ENCODE results near the gene CDC27.
"Not testable (repeated sequence)": the region's sequence is repeated elsewhere in the genome, so short reads cannot be mapped to it uniquely, and the experiment has no call there.

The CDC27 gene

DNA sequence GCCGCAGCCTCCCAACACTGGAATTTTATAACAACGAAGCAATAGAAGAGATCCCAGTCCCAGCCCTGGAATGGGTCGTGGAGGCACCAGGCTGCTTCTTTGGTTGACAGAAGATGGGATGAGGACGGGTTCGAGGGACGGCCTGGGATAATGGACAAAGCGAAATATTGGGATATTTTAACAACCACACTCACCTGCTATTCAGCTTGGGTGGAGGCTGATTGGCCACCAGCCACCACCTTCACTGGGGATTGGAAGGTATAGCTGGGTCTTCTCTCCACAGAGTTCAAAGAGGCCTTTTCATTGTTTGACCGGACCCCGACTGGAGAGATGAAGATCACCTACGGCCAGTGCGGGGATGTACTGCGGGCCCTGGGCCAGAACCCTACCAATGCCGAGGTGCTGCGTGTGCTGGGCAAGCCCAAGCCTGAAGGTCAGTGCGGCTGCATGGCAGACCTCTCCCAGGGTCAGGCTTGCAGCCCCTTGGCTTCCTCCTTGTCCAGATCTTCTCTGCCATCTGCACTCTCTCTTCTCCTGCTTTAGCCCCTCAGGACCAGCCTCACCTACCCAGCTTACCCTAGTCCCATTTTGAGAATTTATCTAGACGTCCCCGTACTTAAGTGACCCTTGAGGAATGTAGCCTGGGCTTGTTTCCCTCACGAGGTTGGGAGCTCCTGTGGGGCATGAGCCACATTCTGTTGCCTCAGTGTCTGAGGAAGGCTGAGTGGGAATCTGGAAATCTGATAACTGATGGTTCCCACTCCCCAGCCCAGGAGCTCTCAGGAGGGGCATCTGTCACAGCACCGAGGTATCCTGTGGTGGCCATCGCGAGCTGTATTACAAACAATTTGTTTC is 30.8 kb upstream of the CDC27 start:
- DNase-seq (ENCODE audit: insufficient read length) = no peak
- TF ChIP-seq POLR2AphosphoS5 (IDR thresholded peaks at IDR 0.05; ENCODE audit: low read depth, low read length) (no peak), POLR2A (IDR thresholded peaks at IDR 0.05; ENCODE audit: low read depth, low read length) (no peak), TAF1 (IDR thresholded peaks at IDR 0.05; ENCODE audit: borderline replicate concordance, low read depth, low read length) (no peak)
- no peak for FAIRE-seq

DNA sequence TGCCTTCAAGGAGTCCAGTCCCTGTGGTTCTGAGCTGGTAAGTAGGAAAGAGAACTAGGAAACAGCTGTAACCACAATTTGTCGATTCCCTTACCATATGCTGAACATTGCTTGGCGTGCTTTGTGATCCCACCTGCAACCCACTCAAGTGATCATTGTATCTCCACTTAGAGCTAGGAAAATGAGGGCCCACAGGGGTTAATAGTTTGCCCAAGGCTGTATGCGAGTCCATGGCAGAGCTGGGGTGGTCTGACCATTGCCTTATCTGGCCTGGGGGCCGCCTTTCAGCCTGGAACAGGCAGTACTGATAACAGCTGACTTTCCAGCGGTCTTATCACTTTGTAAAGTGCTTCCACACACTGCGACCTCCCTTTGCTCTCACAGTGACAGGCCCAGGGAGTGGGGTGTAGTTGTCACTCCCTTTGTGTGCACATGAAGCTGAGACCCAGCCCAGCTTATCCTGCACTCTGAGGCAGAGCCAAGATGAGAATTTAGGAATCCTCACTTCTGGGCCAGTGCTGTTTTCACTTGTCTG is 29.9 kb upstream of the CDC27 start:
- TF ChIP-seq POLR2AphosphoS5 (IDR thresholded peaks at IDR 0.05; ENCODE audit: low read depth, low read length) (no peak), POLR2A (IDR thresholded peaks at IDR 0.05; ENCODE audit: low read depth, low read length) (no peak), TAF1 (IDR thresholded peaks at IDR 0.05; ENCODE audit: borderline replicate concordance, low read depth, low read length) (no peak)

DNA sequence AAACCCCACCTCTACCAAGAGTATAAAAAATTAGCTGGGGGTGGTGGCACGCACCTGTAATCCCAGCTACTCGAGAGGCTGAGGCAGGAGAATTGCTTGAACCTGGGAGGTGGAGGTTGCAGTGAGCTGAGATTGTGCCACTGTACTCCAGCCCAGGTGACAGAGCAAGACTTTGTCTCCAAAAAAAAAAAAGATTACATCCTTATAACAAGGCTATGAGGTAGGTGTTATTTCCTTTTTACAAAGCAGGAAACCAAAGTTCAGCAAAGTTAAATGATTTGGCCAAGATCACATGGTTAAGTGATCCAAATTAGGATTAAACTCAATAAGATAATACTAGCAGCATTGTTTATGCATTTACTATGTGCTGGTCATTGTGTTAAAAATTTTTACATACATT is 28.2 kb upstream of the CDC27 start:
- FAIRE-seq; DNase-seq (ENCODE audit: insufficient read length): not testable (repeated sequence)

More for the DNA sequence above, 29.9 kb upstream of the CDC27 start:
- DNase-seq (ENCODE audit: insufficient read length) = no peak
- FAIRE-seq = no peak

DNA sequence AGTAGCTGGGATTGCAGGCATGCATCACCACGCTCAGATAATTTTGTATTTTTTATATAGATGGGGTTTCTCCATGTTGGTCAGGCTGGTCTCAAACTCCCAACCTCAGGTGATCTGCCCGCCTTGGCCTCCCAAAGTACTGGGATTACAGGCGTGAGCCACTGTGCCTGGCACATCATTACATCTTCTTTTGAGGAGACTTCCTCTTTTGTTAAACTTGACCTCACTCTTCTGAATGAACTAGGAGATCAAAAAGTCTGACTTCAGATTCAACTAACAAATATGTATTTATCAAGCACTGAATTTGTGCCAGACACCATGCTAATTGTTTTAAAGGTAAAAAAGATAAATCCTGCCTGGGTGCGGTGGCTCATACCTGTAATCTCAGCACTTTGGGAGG is 27.7 kb upstream of the CDC27 start:
- not testable (repeated sequence) for FAIRE-seq; DNase-seq (ENCODE audit: insufficient read length)

DNA sequence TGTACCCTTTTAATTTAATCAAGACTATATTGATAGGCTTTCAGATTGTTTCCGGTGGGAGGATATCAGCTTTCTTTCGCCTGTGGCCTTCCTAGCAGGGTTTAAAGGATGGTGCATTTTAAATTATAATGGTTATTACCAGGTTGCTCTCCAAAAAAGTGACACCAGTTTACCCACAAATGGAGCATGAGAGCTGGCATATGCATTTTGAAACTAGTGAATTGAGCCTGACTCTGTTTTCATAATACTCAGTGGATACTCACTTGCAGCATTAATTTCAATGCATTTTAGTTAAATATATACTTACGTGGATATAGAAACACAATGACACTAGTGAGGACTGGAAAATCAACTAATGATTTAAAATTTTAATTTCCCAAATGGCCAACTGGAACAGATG is 25.8 kb upstream of the CDC27 start:
- DNase-seq (ENCODE audit: insufficient read length) (no peak), FAIRE-seq (no peak)
- TF ChIP-seq TAF1 (IDR thresholded peaks at IDR 0.05; ENCODE audit: borderline replicate concordance, low read depth, low read length) (no peak), POLR2A (IDR thresholded peaks at IDR 0.05; ENCODE audit: low read depth, low read length) (no peak), POLR2AphosphoS5 (IDR thresholded peaks at IDR 0.05; ENCODE audit: low read depth, low read length) (no peak)

DNA sequence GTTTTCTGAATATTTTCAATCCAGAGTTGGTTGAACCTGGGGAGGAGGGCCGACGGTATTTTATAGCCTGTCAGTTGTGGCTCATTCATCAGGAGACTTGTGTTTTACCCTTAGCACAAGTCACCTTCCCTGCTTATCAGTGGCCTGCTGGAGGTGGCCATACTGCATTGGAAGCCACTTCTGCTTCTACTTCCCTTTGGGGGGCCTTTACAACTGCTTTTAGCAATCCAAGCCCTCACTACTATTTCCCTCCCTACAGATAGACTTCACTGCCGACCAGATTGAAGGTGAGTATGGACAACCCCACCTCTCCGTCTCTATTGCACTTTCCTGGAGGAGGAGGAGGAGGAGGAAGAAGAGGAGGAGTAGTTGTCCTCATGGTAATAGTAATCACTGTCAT is 24.4 kb upstream of the CDC27 start:
- no peak for FAIRE-seq
- no peak for DNase-seq (ENCODE audit: insufficient read length)
- TF ChIP-seq POLR2A (IDR thresholded peaks at IDR 0.05; ENCODE audit: low read depth, low read length) (no peak), TAF1 (IDR thresholded peaks at IDR 0.05; ENCODE audit: borderline replicate concordance, low read depth, low read length) (no peak), POLR2AphosphoS5 (IDR thresholded peaks at IDR 0.05; ENCODE audit: low read depth, low read length) (no peak)

DNA sequence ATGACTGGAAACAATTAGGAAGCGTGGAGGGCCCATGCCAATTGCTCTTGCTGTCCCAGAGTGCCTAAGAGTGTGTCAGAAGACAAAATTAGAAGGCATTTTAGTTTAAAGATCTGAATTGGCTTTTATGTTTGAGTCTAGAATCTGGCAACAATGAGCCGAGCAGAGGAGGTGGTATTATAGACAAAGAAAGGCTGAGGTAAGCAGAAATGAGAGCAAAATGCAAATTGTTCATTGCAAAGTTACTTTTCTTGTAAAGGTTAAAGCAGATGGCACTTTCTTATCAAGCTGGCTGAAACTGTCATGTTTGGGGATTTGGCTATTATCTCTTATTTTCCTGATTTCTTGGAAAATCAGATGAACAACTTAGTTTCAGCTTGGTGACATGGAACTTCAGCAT is 23.4 kb upstream of the CDC27 start:
- FAIRE-seq (no peak), DNase-seq (ENCODE audit: insufficient read length) (no peak)
- TF ChIP-seq TAF1 (IDR thresholded peaks at IDR 0.05; ENCODE audit: borderline replicate concordance, low read depth, low read length) = no peak
- TF ChIP-seq POLR2A (IDR thresholded peaks at IDR 0.05; ENCODE audit: low read depth, low read length) = no peak
- no peak for TF ChIP-seq POLR2AphosphoS5 (IDR thresholded peaks at IDR 0.05; ENCODE audit: low read depth, low read length)

DNA sequence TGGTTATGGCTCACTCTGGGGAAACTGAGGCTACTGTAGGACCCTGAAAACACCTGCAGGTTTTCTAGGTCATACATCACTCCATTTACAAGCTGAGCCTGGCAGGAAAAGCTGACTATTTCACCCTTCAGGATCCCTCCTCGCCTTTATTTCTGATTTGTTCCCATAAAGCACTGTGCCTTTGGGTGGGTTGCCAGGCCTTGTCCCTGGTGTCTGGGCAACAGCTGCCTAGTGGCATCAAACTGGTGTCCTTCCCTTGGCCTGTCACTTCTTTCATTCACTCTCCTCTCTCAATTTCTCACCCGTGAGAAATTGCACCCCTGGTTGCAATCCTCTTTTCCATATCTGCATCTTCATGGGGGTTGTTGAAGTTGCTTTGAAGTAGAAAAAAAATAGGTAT is 21.7 kb upstream of the CDC27 start:
- no peak for TF ChIP-seq POLR2A (IDR thresholded peaks at IDR 0.05; ENCODE audit: low read depth, low read length)
- TF ChIP-seq TAF1 (IDR thresholded peaks at IDR 0.05; ENCODE audit: borderline replicate concordance, low read depth, low read length) = no peak
- no peak for TF ChIP-seq POLR2AphosphoS5 (IDR thresholded peaks at IDR 0.05; ENCODE audit: low read depth, low read length)
- DNase-seq (ENCODE audit: insufficient read length) = no peak
- no peak for FAIRE-seq

DNA sequence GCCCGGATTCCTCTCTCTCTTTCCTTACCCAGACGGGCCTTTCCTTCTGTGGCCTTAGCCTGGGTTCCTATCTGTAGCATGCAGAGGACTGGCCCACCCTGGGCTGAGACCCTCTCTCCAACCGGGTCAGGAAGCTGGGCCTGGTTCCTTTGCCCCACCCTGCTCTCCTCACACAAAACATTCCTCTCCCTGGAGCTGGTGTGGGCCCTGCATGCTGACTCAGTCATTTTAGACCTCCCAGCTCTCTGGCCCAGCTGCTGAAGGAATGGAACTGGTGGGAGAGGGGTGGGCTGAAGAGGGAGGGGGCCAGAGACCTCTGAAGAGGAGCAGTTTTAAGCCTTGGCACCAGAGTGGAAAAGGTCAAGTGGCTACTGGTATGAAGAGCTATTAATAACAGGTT is 21.0 kb upstream of the CDC27 start:
- TF ChIP-seq TAF1 (IDR thresholded peaks at IDR 0.05; ENCODE audit: borderline replicate concordance, low read depth, low read length) = no peak
- no peak for TF ChIP-seq POLR2AphosphoS5 (IDR thresholded peaks at IDR 0.05; ENCODE audit: low read depth, low read length)
- DNase-seq (ENCODE audit: insufficient read length) = no peak
- no peak for FAIRE-seq

DNA sequence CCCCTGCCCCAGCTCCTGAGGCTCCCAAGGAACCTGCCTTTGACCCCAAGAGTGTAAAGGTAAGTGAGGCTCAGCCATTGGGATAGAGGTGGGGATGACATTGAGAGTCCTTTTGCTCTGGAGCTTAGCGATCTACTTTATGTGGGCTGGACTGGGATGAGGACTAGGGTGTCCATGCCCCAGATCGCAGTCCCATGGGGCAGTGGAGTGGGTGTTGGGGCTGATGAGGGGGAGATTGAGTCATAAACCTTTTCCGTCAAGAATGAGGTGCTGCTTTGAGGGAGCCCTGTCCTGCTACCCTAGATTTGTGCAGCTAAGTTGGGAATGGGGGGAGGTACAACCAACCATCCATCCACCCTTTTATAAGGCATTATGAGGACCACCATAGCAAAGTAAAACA is 20.4 kb upstream of the CDC27 start:
- TF ChIP-seq POLR2A (IDR thresholded peaks at IDR 0.05; ENCODE audit: low read depth, low read length) (no peak), TAF1 (IDR thresholded peaks at IDR 0.05; ENCODE audit: borderline replicate concordance, low read depth, low read length) (no peak)
- no peak for DNase-seq (ENCODE audit: insufficient read length)
- FAIRE-seq = no peak

DNA sequence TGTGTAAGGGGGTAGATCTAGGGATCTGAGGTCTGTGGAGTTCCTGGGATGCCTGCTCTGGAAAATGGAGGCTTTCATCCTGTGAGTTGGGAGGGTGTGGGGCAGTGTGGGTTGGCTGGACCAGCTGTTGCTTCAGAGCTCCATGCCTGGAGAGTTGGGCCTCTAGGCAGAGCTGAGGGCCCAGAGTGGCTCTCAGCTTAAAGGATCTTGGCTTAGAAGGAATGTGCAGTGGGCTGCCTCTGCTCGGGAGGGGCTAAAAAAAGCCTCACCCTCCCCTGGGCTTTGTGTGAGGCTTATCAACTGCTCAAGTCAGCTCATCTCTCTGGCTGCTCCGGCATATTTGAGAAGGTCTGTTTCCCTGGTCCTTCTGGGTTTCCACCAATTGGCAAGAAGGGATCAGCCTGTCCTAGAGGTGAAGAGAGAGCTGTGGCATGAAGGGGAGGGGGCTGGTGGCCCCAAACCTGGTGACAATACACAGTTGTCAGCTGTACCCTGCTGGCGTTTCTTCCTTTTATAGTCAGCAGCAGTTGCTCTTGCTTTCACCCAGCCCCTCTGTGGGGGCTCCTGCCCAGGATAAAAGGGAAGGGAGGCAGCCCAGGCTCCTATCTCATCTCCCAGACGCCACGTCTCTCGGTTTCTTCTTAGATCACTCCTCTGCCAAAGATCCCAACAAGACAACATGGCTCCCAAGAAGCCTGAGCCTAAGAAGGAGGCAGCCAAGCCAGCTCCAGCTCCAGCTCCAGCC is 19.8 kb upstream of the CDC27 start, which contains the start of gene MYL4:
MYL4 (plus strand) TSS at position 605 of the 745 bp plus-strand sequence; CDS start at position 680, 75 bp downstream.
- FAIRE-seq = no peak
- TF ChIP-seq TAF1 (IDR thresholded peaks at IDR 0.05; ENCODE audit: borderline replicate concordance, low read depth, low read length) = no peak

More for the DNA sequence above, 19.8 kb upstream of the CDC27 start, which contains the start of gene MYL4:
- no peak for DNase-seq (ENCODE audit: insufficient read length)

Data from GM12892 (cell line).